K562 treated with DMSO at 1 percent for 48 hours (cell line): ENCODE results near the gene FAM9A. TPM values are rescaled to one million over a fixed set of nuclear protein-coding genes. Genes with fewer than 3 reads are reported as not detected.

Experiments used
- total RNA-seq: library from RNA; unstranded; fragments of 300-600 nt; gene quantifications from 2 replicates; pipeline ENCODE4 v1.2.3, GENCODE V29; 2022; ENCODE audit warnings: low replicate concordance; ENCODE audit errors: extremely low read depth

Gene FAM9A
- total RNA-seq, result not detected in 2 replicates

DNA sequence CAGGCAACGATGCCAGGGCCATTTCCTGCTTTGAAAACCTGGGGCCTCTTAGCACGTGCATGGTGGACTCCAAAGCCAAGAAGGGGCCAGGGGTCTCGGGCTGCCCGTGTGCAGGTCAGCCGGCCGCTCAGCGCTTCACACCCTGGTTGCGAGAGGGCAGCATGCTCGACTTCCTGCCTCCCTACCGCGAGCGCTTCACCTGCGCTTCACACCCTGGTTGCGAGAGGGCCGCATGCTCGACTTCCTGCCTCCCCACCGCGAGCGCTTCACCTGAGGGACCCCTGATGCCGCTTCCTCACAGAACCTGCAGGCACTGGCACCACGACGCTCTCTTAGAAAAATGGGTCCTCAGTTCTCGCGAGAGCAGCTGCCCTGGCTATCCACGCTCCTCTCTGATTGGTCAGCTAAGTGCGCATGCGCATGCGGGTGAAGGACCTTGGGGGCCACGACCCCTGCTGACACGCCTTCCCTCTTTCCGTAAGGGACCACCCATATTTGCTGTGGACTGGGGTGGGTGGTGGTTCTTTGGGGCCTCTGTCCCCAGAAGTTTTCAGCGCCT is at the start of gene FAM9A:
FAM9A (minus strand) TSS at position 343 of the 559 bp plus-strand sequence. CDS start 1,212 bp downstream, outside the sequence.

Other genes with a start within 250 kb of the FAM9A start
- not detected in 2 replicates for gene ANOS1, start 69.2 kb downstream of the FAM9A start, total RNA-seq
- not detected in 2 replicates for gene FAM9B, start 232.7 kb upstream of the FAM9A start, total RNA-seq